Measurements from ENCODE around the gene NALCN.

Gene NALCN

DNA sequence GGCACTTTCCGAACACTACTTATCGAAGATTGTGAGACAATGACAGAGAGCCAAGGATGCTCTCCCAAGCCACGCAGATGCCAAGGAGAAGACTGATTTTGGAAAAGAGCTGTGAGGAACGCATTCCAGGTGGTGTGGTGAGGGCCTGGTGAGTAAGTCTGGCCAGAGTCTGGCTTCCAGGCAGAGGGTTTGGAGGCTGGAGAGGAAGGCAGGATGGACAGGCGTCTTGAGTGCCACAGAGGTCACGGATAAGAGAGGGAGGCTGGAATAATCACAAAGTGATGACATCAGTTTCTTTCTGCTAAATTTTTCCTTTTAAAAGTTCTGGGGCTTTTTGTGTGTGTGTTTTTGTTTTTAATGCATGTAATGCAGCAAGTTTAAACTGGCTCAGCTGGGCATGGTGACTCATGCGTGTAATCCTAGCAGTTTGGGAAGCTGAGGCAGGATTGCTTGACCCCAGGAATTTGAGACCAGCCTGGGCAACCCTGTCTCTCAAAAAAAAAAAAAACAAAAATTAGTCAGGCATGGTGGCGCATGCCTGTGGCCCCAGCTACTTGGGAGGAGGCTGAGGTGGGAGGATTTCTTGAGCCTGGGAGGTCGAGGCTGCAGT, 235.1 kb downstream of the NALCN start:
- DNase-seq = no peak

DNA sequence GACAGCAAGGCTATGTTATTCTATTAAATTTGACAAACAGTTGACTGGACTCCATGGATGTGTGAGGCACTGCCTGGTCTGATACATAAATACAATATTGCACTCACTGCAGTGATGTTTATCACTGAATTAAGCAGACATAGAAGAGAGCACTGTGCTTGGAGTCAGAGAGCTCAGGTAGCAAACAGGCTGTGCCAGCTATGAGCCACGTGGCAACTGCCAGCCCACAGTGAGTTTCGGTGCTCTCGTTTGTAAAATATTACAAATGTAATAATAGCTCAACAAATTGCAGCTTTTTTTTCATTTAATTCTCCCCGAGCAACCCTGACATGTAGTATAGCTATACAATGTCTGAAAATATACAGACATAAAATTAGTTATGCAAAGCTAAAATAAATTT, 237.3 kb downstream of the NALCN start:
- DNase-seq = no peak

DNA sequence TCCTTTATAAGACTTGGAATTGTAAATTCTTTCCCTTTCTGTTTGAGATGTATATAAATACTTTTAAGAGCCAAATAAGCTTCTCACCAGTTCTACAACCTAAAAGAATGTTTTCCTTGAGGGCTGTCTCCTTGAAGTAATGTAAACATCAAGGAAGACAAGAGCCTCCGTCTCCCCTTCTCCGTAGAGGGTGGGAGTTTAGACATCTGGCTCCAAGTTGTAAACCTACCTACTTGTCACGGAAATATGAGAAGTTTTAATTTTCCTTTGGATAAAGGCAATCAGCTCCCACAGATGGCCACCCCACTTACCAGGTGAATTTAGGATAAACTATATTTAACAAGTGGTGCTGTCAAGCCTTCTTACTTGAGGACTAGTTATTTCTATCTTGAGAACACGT, 237.9 kb downstream of the NALCN start:
- DNase-seq = no peak

DNA sequence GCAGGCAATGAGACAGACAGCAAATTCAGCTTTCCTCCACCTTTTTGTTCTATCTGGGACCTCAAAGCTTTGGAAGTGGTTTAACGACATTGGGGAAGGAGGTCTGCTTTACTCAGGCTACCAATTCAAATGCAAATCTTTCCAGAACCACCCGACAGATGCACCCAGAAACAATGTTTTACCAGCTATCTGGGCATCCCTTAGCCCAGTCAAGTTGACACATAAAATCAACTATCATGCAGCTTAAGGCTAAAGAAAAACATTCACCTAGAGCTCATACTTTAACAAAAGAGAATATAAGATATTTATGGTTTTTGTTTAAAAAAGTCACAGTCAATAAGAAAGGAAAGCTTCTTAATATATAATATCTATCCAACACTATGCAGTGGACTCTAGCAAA, 246.0 kb downstream of the NALCN start:
- DNase-seq = no peak

DNA sequence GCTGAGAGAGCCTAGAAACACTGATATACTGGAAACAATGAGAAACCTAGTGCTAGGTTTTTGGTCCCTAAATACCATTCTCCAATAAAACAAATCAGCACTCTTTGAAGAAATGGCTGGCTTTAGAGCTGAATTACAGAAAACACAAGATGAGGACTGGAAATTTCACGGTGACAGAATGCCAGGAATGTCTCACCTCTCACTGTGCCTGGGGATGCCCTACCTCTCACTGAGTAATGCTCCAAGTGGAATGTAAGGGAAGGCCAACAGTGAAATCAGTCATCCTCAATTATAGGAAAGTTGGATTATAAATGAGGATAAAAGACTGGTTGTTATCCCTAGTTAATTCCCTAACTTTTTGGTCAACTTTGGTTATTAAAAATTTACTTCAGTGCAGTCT, 259.0 kb downstream of the NALCN start:
- no peak for DNase-seq

DNA sequence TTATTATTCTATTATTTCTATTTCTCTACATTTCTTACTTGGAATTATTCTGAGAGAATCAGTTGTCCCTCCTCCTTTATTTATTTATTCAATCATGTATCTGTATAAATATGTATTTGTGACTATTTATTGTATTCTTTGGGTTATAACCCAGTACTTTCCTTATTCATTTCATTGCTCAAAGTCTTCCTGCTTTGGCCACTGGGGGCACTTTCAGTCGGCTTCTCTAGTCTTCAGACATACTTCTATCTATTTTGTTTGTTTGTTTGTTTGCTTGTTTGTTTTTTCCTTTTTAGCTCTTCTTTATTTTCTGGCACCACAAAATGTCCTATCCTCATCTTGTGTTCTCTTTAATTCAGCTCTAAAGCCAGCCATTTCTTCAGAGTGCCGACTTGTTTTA, 260.4 kb downstream of the NALCN start:
- DNase-seq = no peak

DNA sequence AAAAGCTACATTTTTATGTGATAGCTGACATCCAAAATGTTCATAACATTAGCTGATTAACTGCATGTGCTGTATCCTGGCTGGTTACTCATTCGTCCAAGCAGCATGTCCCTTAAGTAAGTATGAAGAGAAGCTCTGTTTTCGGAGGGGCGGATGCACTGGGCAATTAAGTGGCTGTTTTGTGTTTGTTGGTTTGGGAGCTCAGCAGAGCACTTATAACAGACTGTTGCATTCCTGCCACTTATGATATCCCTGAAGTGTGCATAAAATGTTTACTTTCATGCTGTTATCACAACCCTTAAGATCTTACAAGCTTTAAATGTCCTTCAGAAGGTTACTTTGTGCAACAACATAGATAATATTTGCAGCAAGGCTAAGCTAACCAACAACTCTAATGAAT, 264.1 kb downstream of the NALCN start:
- DNase-seq = no peak

DNA sequence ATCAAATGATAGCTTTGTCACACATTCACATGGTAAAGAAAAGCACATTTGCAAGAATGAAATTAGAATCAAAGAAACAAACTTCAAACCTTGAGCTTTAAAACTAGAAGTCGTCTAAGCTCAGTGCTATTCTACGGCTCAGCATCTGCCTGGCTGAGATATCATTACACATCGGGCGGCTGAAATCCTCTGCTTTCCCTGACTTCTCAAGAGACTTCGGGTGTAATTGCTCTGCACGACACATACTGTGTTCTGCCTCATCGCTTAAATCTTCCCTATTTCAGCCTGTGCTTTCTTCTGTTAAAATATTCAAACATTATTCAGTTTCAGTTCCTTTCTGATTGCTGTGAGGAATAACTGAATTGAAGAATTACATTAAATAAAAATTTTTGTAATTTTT, 265.3 kb downstream of the NALCN start:
- DNase-seq = no peak

DNA sequence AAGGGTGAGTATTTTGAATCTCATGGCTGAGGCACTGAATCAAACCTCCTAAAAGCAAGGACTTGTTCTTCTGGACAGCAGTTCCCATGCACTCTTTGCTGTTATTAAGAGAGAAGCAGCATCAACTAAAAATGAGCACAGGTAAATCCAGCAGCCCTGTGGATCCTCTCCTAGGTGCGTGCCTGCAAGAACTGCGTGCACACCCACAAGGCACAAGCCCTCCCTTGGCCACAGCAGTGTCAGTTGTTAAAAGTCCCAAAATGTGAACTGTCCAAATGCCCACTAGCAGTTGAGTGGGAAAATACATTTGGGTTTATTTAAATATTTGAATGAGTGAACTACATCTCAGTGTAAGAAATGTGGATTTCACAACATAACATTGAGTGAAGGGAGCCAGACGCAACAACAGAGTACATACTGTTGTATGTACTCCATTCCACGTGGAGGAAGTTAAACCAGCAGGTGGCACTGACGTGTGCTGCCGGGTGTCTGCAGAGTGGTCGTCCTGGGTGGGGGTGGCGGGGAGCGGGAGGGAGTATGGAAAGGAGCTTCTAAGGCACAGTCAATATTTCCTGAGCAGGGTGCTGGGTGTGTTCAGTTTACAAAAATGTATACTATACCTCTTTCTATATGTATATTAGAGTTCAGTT, 266.4 kb downstream of the NALCN start:
- DNase-seq = no peak

DNA sequence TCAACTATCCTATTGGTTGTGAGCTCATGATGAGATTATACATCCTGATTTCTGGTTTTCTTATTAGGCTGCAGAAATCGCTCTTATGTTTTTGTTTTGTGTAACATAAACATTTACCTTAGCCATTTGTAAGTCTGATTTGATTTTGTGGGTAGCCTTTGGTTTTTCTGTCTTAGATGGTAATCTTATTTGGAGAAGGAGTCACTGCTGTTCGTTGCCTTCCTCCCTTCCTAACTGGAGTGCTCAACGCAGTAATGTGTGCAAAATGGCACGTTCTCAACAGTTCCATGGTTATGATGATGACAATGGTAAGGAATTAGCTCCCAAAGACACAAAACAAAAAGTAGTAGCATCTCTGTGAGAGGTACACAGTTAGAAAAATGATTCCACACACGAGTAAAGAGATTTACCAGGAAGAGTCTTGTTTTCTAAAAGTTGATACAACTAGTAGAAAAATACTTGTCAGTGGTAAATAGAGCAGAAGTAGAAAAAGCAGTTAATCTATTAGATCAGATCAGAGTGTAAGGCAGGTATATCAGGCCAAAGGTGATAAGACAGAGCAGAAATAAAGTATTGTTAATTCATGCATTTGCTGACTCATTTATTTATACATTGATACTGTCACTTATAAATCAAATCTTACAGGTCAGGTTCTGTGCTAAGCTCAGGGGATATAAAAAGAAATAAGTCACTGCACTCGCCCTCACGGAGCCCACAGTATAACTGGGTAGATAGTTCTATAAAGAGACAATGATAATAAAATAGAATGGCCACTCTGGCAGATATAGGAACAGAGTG, 270.0 kb downstream of the NALCN start:
- DNase-seq = no peak

DNA sequence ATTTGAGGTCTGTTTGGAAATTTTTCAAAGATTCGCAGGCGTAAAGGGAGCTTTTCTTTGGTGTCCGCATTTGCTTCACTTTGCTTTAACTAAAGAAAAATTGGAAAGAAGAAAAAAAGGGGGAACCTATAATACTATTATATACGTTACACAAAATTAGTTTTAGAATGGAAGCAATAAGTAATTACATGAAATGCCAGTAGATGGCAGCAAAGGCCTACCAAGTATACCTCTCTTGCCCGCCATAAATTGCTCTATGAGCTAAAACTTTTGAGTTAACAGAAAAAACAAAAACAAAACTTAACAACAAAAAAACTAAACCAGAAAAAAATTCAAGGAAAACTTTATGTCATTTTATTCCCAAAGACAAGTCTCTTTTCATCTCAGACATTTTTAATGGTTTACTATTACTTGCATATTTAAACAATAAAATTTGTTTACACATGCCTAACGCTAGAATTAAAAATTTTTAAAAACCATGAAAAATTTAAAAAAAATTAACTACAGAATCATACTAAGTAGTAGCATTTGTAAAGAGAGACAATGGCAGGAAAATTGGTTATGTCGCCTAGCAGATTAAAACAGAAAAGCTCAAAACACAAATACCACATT, 271.4 kb downstream of the NALCN start:
- DNase-seq = peak; percentile 13

DNA sequence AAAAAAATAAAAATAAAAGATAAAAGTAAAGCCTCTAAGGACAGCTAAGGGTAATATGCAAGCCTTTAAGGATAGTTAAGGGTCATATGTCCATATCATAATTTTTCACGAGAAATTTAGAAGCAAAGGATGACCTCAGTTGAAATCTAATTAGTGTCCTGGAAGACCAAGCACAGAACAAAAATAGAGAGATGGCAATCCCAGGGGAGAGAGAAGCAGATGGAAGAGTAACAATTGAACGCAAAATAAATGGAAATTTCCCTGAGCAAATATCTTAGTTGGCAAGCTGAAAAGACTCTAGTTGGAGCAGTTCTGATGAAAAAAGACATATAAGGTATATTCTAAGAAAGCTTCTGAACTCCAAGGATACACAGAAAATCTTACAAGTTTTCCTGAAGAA, 275.4 kb downstream of the NALCN start:
- no peak for DNase-seq

DNA sequence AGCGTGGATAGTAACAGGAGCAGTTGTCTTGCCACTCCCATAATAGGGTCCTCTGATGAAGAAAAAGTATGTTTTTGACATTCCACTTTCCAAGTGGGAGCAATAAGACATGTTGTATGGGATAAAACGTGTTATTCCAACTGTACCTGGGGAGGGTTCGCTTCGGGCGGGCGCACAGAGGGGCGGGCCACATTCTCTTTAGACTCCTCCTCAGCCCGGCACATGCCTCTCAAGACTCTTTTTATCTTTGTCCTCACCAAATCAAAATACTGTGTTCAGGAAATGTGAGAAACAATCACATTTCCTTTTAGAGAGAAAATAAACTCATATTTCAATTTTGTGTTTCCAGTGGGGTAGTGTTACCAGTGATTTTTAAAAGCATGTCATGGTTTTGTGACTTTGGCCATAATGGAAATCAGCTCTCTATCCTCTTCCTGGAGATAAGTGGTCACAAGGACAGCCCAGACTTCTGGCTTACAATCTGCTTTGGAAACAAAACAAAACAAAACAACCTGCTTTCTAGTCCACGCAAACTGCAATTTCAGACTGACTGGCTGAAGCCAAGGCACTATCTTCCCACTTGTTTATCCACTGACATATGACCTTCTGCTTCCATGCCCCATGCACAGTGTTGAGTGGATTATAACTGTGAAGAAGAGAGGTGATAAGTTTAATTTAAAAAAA, 276.1 kb downstream of the NALCN start:
- DNase-seq = no peak

DNA sequence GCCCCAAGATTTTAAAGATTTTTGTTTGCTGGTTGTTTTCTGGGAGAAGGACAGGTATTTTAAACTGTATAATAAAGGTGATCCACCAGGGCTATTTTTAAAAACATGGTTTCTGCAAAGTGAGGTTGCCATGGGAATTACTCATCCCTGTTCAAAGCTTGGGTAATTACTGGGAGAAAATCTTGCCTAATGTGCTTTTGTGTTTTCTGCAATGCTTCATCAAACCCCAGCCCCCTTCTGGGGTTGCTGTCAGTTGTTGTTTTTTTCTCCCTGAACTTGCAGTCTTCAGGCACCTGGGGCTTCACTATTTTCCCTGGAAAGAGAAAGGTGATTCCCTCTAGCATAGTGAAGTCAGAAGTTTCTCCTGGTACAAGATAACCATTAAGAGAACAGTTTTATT, 277.2 kb downstream of the NALCN start:
- no peak for DNase-seq

DNA sequence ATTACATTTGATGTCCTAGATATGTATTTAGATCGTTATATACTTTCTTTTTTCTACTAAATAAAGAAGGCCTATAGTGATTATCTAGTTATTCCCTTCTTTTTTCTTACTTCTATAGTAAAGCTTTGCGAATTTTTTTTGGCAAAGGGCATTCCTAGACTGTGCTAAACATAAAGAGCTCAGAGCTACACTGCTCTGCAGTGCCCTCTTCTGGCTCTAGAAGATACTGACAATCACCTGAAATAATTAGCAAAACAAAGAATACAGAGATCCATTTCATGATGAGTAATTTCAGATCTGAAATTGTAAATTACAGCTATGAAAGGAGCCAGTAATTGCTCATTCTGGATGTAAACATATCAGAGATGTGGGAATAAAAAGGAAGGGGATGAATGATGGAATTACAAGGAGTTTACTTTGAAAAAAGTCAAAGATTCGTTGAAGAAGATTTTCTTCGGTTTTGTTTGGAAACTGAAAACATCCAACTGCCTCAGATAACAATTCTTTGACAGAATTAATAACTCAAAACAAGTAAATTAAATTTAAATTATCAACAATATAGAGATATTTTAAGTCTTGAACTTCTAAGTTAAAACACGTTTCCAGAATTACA, 288.5 kb downstream of the NALCN start:
- peak; percentile 15 for DNase-seq

DNA sequence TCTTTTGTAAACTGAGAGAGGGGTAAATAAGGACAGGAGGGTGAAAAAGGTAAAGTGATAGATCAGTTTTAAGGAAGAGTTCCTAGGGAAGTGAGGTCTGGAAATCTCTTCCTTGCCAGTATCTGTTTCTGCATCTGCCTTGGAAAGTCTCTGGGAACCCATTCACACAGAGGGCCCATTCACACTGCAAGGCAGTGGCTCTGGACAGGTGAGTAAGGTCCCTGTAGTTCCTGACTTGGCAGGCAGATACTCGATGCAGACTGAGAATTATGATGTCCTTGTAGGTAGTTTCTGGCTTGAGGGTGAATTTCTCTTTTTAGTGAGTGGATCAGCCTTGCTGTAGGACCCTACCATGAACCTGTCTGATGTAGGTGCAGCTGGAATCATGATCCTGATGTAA, 293.3 kb downstream of the NALCN start:
- no peak for DNase-seq

DNA sequence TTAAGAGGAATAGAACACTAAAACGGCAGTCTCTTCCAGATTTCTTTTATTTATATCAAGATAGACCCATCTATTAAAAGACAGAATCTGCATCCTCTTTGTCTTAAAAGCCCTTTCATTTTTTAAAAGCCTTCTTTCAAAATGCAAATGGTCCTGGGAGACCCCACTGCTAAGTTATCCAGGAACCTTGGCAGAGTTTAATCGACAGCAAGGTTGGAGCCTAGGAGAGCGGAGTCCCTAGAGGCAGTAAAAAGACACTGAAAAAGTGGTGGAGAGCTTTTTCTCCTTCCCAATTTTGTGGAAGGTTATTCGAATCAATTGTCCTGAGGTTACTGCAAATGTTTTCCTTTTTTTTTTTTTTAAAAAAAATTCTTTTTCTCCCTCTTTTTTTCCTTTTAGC, 294.7 kb downstream of the NALCN start:
- no peak for DNase-seq

DNA sequence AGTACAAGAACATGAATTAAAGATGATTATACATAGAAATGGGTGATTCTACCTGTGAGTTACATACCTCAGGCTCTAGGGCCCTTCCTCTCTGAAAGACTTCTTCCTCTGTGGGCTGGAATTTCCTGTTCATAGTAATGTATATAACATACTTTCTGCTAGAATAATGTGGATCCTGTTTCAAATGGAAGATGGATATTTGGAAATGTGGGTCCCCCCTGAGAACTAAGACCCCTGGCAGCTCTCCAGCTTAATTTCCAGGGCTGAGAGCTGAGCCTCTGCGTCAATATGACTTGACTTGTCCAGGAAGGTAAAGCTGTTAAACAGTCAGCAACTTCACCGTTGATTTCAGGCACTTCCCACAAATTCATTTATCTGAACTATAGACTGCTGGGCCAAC, 296.3 kb downstream of the NALCN start:
- DNase-seq = no peak

DNA sequence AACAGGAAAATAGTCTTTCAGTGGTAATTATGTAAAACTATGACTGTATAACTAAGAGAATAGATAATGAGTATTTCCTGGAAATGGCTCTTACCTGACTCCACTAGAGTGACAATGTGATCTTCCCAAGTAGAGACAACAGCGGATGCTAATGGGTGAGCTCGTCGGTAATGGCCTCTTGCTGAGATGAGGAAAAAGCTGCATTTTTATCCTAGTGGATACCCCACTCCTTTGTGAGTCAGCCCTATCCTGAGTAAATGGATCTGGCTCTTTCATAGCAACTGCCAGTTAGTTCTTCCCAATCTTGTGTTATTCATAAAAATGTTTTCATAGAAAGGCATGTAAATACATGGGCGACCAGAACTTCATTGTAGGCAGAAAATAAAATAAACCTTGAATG, 299.5 kb downstream of the NALCN start:
- DNase-seq = no peak

DNA sequence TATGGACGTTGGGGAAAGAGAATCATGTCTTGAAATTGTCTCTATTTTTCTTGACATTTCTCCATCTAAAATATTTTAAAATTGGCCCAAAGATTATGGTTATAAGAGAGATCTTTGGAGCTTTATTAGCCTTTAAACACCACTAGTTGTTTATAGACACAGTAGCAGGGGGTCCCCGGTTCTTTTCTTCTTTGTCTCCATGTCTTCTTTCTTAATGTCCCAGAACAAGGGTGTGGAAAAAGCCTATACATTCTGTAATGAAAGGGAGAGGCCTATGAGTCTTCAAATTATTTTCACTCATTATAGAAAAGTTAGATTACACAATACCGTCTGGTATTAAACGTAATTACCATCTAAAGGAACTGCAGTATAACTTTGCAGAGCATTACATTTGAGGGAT, 300.0 kb downstream of the NALCN start:
- no peak for DNase-seq

DNA sequence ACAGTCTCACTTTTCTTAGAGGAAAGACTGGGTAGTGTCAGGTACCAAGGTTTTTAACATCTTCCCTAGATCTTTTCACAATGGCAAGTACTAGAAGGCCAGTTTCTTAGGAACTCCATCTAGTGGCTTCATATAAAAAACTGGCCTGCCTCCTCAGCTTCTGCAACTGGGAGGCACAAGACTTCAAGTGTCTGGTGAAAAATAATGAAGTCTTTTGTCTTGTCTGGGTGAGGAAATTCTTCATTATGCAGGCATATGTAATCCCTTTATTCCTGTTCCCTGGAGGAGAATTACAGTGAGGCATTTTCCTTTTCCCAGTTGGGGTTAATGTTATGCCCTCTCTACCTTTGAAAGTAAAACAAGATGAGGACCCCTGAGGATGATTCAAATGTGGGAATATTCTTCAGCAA, 300.5 kb downstream of the NALCN start:
- no peak for DNase-seq

DNA sequence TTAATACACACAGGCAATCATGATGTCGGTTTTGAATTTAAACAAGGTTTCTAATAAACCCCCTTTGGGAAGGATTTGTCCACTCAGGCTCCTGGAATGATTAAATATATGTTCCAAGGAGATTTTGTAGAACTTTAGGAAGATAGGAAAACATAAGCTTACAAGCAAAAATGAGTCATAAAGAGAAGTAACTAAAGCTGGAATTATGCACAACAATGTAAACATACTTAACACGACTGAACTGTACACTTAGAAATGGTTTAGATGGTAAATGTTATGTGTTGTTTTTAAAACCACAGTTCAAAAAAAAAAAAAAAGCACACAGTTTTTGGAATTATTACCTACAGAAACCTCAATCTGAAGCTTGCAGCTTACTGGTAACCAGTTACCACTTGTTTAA, 304.4 kb downstream of the NALCN start:
- DNase-seq = no peak

DNA sequence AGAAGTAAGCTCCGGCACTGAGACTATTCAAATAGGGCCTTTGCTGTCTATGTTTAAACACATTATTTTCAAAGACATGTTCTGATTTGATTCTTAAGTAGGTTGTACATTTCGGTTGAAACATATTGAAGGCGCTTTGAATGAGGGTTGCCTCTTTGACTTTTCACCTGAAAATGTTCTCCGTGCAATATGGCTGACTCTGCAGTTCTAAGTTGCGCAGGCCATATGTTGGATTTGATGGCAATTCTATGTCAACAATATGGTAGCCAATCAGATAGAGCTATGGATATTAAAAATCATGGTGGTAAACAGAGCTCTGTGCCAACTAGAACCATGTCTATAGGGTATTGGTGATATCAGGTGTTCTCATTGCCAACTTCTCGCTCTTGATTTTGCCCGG, 307.3 kb downstream of the NALCN start:
- no peak for DNase-seq
